CD4-positive, CD25-positive, alpha-beta regulatory T cell (primary cell): ENCODE data around the gene ANKRD44. TPM values are rescaled to one million over a fixed set of nuclear protein-coding genes. Genes with fewer than 3 reads are reported as not detected.
"Not testable (repeated sequence)": the region's sequence is repeated elsewhere in the genome, so short reads cannot be mapped to it uniquely, and the experiment has no call there.

ENCODE experiments used
- ATAC-seq, 2 donors: fragments of 150-1000 bp; cut with Tn5 transposase; one replicate each; pipeline ENCODE4 v1.10.0; 2021; ENCODE audit warnings: low read depth in 2 of 2, moderate number of reproducible peaks in 2 of 2, moderate library complexity in 1 of 2
- DNase-seq, 3 donors: peaks; one replicate each; pipeline versions ENCODE4 v3.0.0 to v3.0.0-alpha.2; 2012 to 2022; ENCODE audit warnings: mixed read lengths in 1 of 3
- H3K27ac ChIP-seq: one replicate; pipeline ENCODE4 v1.7.0; 2013; ENCODE audit warnings: mild to moderate bottlenecking, low read length; ENCODE audit not compliant: insufficient read depth, poor library complexity, severe bottlenecking
- H3K27me3 ChIP-seq: one replicate; pipeline ENCODE4 v1.7.0; 2013; ENCODE audit warnings: low read length; ENCODE audit not compliant: control insufficient read depth, insufficient read depth
- H3K36me3 ChIP-seq: one replicate; pipeline ENCODE4 v1.7.0; 2013; ENCODE audit warnings: mild to moderate bottlenecking, low read length, moderate library complexity; ENCODE audit not compliant: control insufficient read depth, insufficient read depth
- H3K4me1 ChIP-seq: 2 replicates; pipeline ENCODE4 v1.7.0; 2013; ENCODE audit warnings: mild to moderate bottlenecking, low read length; ENCODE audit not compliant: insufficient read depth, control insufficient read depth, poor library complexity, severe bottlenecking
- H3K4me3 ChIP-seq: one replicate; pipeline ENCODE4 v1.7.0; 2013; ENCODE audit warnings: low read depth, mild to moderate bottlenecking, low read length, moderate library complexity
- H3K9me3 ChIP-seq, 2 experiments: 1 replicate in 1 of 2; 2 replicates in 1 of 2; pipeline ENCODE4 v1.7.0; 2013; ENCODE audit warnings: low read length in 2 of 2, mild to moderate bottlenecking in 1 of 2, moderate library complexity in 1 of 2; ENCODE audit not compliant: control insufficient read depth in 2 of 2
- H3K27ac Mint-ChIP-seq, 3 donors: one replicate each; pipeline ENCODE4 v1.8.0; 2020 to 2022; ENCODE audit warnings: mild to moderate bottlenecking in 3 of 3, mixed read lengths in 3 of 3, moderate library complexity in 2 of 3
- H3K27me3 Mint-ChIP-seq: one replicate; pipeline ENCODE4 v1.8.0; 2022; ENCODE audit warnings: mild to moderate bottlenecking, mixed read lengths
- H3K36me3 Mint-ChIP-seq: one replicate; pipeline ENCODE4 v1.8.0; 2020; ENCODE audit warnings: mixed read lengths
- H3K4me1 Mint-ChIP-seq, 4 donors: one replicate each; pipeline ENCODE4 v1.8.0; 2020 to 2022; ENCODE audit warnings: mixed read lengths in 4 of 4, mild to moderate bottlenecking in 1 of 4
- H3K4me3 Mint-ChIP-seq, 4 donors: one replicate each; pipeline ENCODE4 v1.8.0; 2020 to 2022; ENCODE audit warnings: mild to moderate bottlenecking in 4 of 4, mixed read lengths in 4 of 4, moderate library complexity in 3 of 4
- H3K9me3 Mint-ChIP-seq, 7 donors: one replicate each; pipeline ENCODE4 v1.8.0; 2020 to 2022; ENCODE audit warnings: mixed read lengths in 7 of 7, mild to moderate bottlenecking in 3 of 7, moderate library complexity in 2 of 7
- polyA plus RNA-seq, 4 donors: library from polyadenylated mRNA; unstranded; fragments of 300-500 nt; fragmentation: Illumina TruSeq; gene quantifications; one replicate each; pipeline ENCODE4 v1.2.3, GENCODE V29; 2021
- total RNA-seq: library from RNA; stranded (reverse); gene quantifications from one replicate; pipeline ENCODE4 v1.2.3, GENCODE V29; 2022

ANKRD44 gene
- total and polyA plus RNA-seq, 5 donors from 2014 or later = 69.6 to 301 (median 85.0) TPM

DNA sequence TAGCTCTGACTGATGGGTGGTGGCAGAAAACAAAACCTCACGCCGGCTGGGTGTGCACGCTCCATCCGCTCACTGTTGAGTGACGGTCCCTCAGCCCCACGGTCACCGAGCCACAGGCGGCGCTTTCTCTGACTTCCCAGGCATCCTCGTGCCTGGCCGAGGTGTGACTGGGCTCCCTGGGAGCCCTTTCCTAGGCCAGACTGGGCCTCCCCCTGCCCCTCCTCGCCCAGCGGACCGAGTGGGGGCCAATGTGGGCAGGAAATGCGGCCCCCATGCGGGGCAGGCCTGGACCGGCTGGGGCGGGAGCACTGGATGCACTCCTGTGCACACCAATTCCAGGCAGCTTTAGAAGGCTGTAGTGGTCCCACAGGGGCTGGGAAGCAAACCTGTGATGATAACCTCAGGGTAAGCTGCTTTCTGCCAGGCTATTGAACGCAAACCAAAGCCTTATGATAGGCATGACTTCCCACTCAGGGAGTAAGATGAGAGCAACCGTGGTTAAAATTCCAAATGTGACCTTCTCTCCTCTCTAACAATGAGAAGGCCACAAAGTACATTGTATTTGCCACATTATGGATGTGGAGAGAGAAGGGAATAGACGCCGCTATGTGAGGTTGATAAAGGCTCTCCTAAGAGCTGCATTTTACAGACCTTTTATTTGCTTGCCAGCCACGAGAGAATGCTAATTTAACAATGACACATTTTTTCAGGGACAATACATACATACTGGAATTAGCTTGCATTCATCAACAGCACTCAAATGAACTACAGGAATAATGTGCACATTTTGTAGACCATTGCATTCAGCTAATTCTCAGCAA is 300.2 kb downstream of the ANKRD44 start:
- no peak overlapping the region for H3K4me3 ChIP-seq
- Mint-ChIP-seq H3K4me3 (no peak overlapping the region), H3K9me3 (no peaks in the 10 kb centered on the region), H3K36me3 (peaks cover 61% of the 10 kb centered on the region), H3K4me1 (peaks cover 7 to 22% (median 16%) of the 10 kb centered on the region in 4 donors), H3K27ac (peak overlapping the region; percentile 17 to 48 (median 20)), H3K27me3 (no peaks in the 10 kb centered on the region)
- H3K9me3 ChIP-seq = no peaks in the 10 kb centered on the region
- ATAC-seq (no peak), DNase-seq (no peak)
- peaks cover 83% of the 10 kb centered on the region for H3K36me3 ChIP-seq
- no peak overlapping the region for H3K27ac ChIP-seq
- no peaks in the 10 kb centered on the region for H3K27me3 ChIP-seq
- no peaks in the 10 kb centered on the region for H3K4me1 ChIP-seq

DNA sequence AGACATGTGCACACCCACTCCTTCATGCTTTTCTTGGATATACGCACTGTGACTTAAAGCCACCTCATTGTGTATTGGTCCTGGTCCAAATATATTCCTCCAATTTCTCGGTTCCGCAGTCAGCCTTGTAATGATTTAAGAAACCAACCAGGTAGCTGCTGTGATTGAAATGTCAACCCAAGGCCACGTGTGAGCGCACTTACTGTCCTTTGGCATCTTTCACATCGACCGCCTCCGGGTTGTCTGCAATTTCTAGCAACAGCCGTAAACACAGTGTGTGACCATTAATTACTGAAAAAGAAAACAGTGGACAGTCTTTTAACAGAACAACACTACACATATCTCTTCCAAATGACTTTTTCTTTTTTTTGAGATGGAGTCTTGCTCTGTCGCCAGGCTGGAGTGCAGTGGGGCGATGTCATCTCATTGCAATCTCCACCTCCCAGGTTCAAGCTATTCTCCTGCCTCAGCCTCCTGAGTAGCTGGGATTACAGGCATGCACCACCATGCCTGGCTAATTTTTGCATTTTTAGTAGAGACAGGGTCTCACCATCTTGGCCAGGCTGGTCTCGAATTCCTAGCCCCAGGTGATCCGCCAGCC is 301.7 kb downstream of the ANKRD44 start:
- not testable (repeated sequence) for DNase-seq, H3K27me3 ChIP-seq, H3K9me3 ChIP-seq, ATAC-seq, H3K4me3 ChIP-seq, H3K9me3 Mint-ChIP-seq, H3K27me3 Mint-ChIP-seq, H3K4me3 Mint-ChIP-seq, H3K27ac ChIP-seq, H3K4me1 ChIP-seq
- Mint-ChIP-seq H3K4me1 (peaks cover 4 to 18% (median 13%) of the 10 kb centered on the region in 4 donors), H3K36me3 (peaks cover 61% of the 10 kb centered on the region), H3K27ac (peak overlapping the region in 1 of 3 donors; percentile 42)
- H3K36me3 ChIP-seq = peaks cover 82% of the 10 kb centered on the region

DNA sequence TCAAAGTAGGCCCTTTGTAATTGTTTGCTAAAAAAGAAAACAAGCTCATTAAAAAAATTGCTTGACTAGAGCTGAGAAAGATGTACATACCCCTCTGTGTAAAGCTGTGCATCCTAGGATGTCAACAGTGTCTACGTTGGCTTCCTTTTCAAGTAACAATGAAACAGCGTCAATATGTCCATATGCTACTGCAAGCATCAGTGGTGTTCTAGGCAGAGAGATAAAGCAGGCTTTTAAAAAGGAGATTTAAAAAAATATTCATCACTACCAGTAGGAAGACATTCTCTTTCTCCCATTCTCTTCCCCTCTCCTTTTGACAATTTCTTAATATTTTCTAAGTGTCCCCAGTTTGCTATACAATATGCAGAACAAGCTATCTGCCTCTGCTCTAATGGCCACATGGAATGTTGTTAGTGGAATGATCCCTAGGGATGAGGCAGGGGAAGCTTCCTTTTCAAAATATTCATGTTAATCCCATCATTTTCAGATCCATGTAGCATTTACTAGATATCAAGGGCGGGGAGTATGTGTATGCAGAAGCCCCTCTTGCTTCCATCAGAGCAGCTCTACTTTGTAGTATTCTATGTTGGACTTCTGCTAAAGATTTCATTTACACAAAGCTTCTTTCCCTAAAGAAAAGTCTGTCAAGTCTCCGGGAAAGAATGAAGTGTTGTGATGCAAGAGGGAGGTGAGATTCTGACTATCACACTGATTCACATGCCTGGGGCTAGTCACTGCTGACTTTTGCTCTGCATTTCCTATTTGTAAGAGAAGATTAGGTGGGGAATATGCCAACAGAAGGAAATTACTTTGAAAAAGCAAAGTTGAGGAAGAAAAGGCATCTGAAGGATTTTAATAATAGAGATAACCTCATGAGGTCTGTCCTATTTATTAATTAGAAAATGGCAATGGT is 302.6 kb downstream of the ANKRD44 start:
- DNase-seq (no peak), ATAC-seq (no peak)
- H3K9me3 Mint-ChIP-seq = no peaks in the 10 kb centered on the region
- Histone ChIP-seq H3K36me3 (peaks cover 81% of the 10 kb centered on the region), H3K27me3 (no peaks in the 10 kb centered on the region), H3K4me3 (no peak overlapping the region), H3K9me3 (no peaks in the 10 kb centered on the region), H3K27ac (no peak overlapping the region), H3K4me1 (no peaks in the 10 kb centered on the region)
- H3K27ac Mint-ChIP-seq = peak overlapping the region in 2 of 3 donors; percentile 27 to 54
- H3K4me3 Mint-ChIP-seq = no peak overlapping the region
- peaks cover 4 to 18% (median 12%) of the 10 kb centered on the region in 4 donors for H3K4me1 Mint-ChIP-seq
- H3K27me3 Mint-ChIP-seq = no peaks in the 10 kb centered on the region
- H3K36me3 Mint-ChIP-seq = peaks cover 65% of the 10 kb centered on the region

DNA sequence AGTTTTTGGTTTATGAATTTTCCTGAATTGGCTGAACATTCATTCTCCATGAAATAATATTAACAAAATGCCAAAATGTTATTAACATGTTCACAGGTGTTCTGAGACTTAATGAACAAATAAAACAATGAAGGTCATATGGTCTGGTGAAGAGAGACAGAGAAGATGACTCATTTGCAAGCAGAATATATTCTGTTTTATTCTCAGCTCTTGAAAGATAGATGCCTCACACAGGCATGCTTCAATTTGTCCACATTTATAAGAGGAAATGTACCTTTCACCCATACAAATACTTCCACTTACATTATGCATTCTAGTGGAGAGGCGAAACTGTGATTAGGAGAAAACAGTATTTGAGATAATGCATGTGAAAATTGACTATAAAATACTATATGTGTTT is 308.7 kb downstream of the ANKRD44 start:
- Mint-ChIP-seq H3K4me1 (peaks cover 0 to 2% (median 0%) of the 10 kb centered on the region in 4 donors), H3K4me3 (no peak overlapping the region), H3K27ac (no peak overlapping the region), H3K9me3 (no peaks in the 10 kb centered on the region), H3K36me3 (peaks cover 57% of the 10 kb centered on the region), H3K27me3 (no peaks in the 10 kb centered on the region)
- Histone ChIP-seq H3K4me3 (no peak overlapping the region), H3K9me3 (no peaks in the 10 kb centered on the region), H3K27me3 (no peaks in the 10 kb centered on the region), H3K36me3 (peaks cover 85% of the 10 kb centered on the region), H3K4me1 (no peaks in the 10 kb centered on the region), H3K27ac (no peak overlapping the region)
- no peak for ATAC-seq
- DNase-seq = no peak

DNA sequence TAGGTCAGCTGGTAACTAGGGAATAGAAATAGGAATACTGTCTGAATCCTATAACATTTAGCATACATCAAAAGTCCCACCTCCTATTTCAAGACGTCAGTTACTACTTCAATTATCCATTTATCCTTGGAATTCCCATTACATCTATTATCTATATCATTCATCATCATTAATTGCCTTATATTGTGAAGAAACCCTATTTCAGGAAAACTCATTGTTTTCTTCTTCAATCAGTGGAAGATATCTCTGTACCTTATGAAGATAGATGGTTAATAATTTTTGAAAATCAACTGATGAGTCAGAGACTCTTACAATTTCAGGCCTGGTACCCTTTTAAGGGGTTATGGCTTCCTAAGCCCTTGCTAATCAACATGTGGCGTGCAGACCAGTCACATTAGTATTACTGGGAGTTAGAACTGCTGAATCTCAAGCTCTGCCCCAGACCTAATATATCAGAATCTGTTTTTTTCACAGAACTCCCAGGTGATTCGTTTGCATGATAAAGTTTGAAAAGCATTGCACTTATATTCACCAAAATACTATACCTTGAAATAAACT is 314.7 kb downstream of the ANKRD44 start:
- DNase-seq (no peak), ATAC-seq (no peak)
- peaks cover 0 to 19% (median 12%) of the 10 kb centered on the region in 4 donors for H3K4me1 Mint-ChIP-seq
- H3K27me3 Mint-ChIP-seq = no peaks in the 10 kb centered on the region
- Histone ChIP-seq H3K27me3 (no peaks in the 10 kb centered on the region), H3K9me3 (no peaks in the 10 kb centered on the region), H3K36me3 (peaks cover 88% of the 10 kb centered on the region), H3K4me3 (no peak overlapping the region), H3K27ac (no peak overlapping the region), H3K4me1 (no peaks in the 10 kb centered on the region)
- H3K9me3 Mint-ChIP-seq = no peaks in the 10 kb centered on the region
- no peak overlapping the region for H3K4me3 Mint-ChIP-seq
- peak overlapping the region in 1 of 3 donors; percentile 16 for H3K27ac Mint-ChIP-seq
- peaks cover 56% of the 10 kb centered on the region for H3K36me3 Mint-ChIP-seq

DNA sequence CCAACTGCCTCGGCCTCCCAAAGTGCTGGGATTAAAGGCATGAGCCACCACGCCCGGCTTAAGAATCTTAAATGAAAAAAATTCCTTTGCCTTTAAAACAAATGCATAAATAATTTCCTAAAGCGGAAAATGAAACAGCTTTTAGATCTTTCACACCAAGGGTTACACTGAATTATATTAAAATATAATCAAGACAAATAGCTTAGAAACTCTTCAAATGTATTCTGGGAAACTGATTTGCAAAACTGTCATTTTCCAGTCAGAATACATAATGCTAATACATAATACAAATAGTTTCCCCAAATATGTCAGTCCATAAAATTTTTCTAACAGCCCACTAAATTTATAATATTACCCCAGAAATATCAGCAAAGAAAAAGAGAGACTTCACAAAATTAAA is 315.8 kb downstream of the ANKRD44 start:
- DNase-seq = no peak
- Mint-ChIP-seq H3K27me3 (no peaks in the 10 kb centered on the region), H3K36me3 (peaks cover 60% of the 10 kb centered on the region), H3K27ac (peak overlapping the region in 1 of 3 donors; percentile 80), H3K9me3 (no peaks in the 10 kb centered on the region), H3K4me3 (no peak overlapping the region), H3K4me1 (peaks cover 9 to 30% (median 21%) of the 10 kb centered on the region in 4 donors)
- Histone ChIP-seq H3K36me3 (peaks cover 88% of the 10 kb centered on the region), H3K4me1 (no peaks in the 10 kb centered on the region), H3K27ac (no peak overlapping the region), H3K27me3 (no peaks in the 10 kb centered on the region), H3K4me3 (no peak overlapping the region), H3K9me3 (no peaks in the 10 kb centered on the region)
- ATAC-seq = no peak

DNA sequence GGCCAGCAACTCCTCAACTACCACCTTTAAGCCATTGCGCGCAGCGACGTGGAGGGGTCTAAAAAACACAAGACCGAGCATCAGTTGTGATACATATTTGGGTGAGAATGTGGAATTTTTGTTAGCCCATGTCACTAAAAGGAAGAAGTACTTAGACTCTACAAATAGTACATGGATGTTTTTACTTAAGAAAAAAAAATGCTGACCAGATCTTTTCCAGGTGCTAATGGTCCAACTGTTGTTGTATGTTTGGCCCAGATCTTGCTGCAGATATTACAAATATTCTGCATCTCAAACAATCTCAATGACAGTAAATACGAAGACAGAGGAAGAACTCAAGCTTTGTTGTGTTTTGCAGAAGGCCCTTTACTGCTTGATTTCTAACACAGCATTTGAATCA is 317.0 kb downstream of the ANKRD44 start:
- no peak overlapping the region for H3K4me3 ChIP-seq
- no peak for ATAC-seq
- H3K27ac ChIP-seq = no peak overlapping the region
- H3K4me1 ChIP-seq = peaks cover 5% of the 10 kb centered on the region
- H3K9me3 ChIP-seq = no peaks in the 10 kb centered on the region
- Mint-ChIP-seq H3K27me3 (no peaks in the 10 kb centered on the region), H3K27ac (no peak overlapping the region), H3K9me3 (no peaks in the 10 kb centered on the region), H3K4me3 (no peak overlapping the region), H3K36me3 (peaks cover 58% of the 10 kb centered on the region), H3K4me1 (peaks cover 12 to 41% (median 29%) of the 10 kb centered on the region in 4 donors)
- no peaks in the 10 kb centered on the region for H3K27me3 ChIP-seq
- peaks cover 84% of the 10 kb centered on the region for H3K36me3 ChIP-seq
- no peak for DNase-seq
